ENCODE measurements around the gene UBE2J2.

- TF ChIP-seq EP300 (IDR thresholded peaks at IDR 0.05; ENCODE audit: borderline replicate concordance) (no peak), RAD21 (IDR thresholded peaks at IDR 0.05; ENCODE audit: low read depth) (no peak), EGR1 (IDR thresholded peaks at IDR 0.05) (no peak), MAX (IDR thresholded peaks at IDR 0.05) (no peak), TAF1 (IDR thresholded peaks at IDR 0.05; ENCODE audit: low read depth) (no peak)
These were observed 33.9 kb downstream of the UBE2J2 start for GRCh38 chr1:1239614-1240347.
